GM19035 (cell line): ENCODE data around the gene RNFT2.

Source experiments
- ATAC-seq: cut with Tn5 transposase; IDR thresholded peaks from one replicate; pipeline ENCODE4 v1.9.1; 2021; ENCODE audit not compliant: unreplicated experiment

RNFT2 gene

GRCh38 chr12:116821291-116821690 is 83.2 kb downstream of the RNFT2 start:
- no peak for ATAC-seq

DNA sequence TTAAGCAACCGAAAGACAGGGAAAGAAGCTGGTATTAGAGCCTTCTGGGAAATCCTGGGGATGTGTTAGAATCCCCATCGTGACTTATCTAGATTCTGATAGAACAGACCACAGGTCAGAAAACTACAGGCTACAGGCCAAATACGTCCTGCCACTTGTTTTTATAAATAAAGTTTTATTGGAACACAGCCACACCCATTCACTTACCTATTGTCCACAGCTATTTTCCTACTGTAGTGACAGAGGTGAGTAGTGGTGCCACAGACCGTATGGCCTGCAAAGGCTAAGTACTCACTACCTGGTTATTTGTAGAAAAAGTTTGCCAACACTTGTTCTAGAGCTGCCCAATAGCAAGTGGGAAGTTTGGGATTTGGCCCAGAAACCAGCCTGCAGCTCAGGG is 89.3 kb downstream of the RNFT2 start:
- no peak for ATAC-seq

- no peak for ATAC-seq
These were observed 94.2 kb downstream of the RNFT2 start for GRCh38 chr12:116832353-116832752.

DNA sequence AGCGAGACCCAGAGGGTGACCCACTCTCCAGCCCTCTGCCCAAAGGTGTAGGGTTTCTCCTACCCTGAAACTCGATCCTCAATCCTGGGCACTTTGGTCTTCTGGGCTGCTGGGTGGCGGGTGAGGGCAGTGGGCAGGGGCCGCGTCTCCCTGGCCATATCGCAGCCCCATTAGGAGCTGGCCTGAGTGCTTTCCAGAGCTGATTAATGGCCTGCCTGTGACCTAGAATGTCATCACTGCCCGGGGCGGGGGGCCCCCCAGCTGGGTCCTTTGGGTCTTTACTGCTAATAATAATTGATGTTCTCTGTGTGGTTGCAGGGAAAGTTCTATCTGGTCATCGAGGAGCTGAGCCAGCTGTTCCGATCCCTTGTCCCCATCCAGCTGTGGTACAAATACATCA is 95.4 kb downstream of the RNFT2 start:
- ATAC-seq = no peak

DNA sequence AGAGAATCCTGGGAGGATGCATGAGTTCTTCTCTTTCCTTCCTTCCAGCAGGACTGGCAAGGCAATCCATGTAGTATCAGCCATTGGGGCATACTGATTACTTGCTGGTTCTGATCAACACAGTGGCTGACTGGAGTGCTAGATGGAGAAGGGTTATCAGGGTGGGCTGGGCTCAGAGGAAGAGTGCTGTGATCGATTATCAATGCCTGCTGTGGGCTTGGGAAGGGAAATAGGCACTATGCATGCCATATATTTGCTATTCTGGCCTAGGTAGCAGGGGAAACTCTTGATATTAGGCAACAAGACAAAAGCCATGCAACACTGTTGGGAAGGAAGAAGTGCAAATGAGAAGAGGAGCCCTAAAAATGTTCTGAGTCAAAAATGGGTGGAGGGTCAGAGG is 97.4 kb downstream of the RNFT2 start:
- no peak for ATAC-seq

GRCh38 chr12:116837097-116837496 is 99.0 kb downstream of the RNFT2 start:
- ATAC-seq = no peak

DNA sequence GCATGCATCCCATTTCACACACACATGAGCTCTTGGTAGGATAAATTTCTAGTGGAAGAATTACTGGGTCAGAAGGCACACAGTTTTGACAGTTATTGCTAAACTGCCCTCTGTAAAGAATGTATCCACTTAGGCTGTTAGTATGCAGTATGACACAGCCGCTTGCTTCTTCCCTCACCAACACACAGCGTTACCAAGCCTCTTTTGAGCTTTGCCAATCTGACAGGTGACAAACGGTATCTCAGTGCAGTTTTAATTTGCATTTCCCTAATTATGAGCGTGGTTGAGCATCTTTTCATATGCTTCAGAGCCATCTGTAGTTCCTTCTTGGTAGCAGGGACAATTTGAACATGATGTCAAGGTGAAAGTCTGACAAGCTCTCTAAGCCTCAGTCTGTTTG is 100.2 kb downstream of the RNFT2 start:
- ATAC-seq = no peak

- ATAC-seq = no peak
These were observed 101.2 kb downstream of the RNFT2 start for GRCh38 chr12:116839287-116839830.

GRCh38 chr12:116843085-116843484 is 105.0 kb downstream of the RNFT2 start:
- no peak for ATAC-seq

GRCh38 chr12:116849216-116849615 is 111.1 kb downstream of the RNFT2 start:
- no peak for ATAC-seq

DNA sequence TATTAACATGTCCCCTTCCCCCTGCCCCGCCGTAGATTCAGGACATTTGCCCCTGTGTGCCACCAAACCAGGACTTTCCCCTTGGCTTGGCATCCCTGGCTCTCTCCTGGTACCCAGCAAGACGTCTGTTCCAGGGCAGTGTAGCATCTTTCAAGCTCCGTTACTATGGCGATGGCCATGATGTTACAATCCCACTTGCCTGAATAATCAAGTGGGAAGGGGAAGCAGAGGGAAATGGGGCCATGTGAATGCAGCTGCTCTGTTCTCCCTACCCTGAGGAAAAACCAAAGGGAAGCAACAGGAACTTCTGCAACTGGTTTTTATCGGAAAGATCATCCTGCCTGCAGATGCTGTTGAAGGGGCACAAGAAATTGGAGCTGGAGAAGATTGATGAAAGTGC is 114.2 kb downstream of the RNFT2 start:
- no peak for ATAC-seq

DNA sequence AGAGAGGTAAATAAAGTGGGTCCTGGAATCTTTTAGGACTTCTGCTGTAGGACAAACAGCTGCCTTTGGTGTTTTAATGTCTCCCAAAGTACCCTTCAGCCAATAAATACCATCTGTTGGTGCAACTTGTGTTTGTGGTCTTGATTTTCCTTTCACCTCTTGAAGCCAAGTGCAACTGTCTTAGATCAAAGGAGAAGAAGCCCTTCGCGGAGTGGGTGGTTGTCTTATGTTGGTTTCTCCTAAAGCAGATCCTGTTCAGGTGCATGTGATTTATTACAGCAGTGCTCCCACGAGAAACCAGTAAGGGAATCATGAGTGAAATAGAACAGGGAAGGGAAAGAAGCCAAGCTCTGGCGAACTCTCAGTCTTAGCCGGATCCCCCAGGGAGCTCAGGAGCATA is 115.4 kb downstream of the RNFT2 start:
- no peak for ATAC-seq

GRCh38 chr12:116855744-116856470 is 117.8 kb downstream of the RNFT2 start:
- ATAC-seq = no peak

DNA sequence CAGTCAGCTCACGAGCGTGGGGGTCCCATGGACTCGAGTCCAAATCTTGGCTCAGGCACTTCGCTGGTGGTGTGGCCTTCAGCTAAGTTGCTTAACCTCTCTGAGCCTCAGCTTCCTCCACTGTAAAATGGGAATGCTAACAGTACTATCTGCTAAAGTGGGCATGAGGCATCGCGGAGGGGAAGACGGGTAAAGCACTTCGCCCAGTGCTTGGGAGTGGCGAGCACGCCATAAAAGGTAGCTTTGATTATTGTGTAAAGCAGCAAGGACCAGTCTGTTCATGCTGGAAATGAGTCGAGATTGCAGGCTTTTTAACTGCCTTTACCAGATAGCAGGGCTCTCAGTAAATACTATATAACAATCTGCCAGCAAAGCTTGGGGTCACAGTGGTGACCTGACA is 118.6 kb downstream of the RNFT2 start:
- no peak for ATAC-seq

DNA sequence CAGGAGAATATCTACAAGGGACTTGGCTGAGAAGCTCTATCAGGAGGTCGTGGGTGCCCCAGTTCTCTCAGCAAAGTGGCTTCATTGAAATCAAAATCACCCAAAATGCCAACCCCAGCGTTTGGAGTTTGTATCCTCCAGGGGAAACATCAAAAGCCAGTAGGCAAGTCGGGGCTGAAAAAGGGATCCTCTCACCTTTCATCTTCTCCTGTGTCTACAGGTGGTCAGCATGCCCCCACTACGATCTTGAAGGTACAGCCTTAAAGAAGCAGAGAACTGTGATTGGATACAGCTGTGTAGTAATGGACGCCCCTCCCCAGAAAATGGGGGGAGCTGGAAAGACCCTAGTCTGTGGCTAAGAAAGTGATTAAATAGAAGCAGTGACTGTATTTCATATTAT is 121.0 kb downstream of the RNFT2 start:
- no peak for ATAC-seq

GRCh38 chr12:116860263-116860662 is 122.1 kb downstream of the RNFT2 start:
- no peak for ATAC-seq

DNA sequence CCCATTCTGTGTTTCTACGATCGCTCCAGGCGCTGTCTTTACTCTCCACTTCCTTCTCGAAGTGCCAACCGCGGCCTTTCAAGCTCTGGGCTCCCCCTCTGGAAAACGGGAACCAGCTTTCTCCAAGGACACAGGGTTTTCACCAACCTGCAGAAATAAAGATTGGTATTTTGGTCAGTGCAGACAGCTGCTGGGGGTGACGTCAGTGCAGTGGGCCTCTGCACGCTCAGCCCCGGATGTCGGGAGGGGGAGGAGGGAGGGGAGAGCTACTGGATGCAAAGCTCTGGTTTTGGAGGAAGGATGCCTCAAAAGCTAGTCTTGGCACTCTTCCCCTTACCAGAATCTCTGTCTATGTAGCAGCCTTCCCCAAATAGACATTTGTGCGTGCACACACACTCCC is 123.2 kb downstream of the RNFT2 start:
- ATAC-seq = peak; percentile 76

GRCh38 chr12:116862167-116862566 is 124.1 kb downstream of the RNFT2 start:
- ATAC-seq = no peak

DNA sequence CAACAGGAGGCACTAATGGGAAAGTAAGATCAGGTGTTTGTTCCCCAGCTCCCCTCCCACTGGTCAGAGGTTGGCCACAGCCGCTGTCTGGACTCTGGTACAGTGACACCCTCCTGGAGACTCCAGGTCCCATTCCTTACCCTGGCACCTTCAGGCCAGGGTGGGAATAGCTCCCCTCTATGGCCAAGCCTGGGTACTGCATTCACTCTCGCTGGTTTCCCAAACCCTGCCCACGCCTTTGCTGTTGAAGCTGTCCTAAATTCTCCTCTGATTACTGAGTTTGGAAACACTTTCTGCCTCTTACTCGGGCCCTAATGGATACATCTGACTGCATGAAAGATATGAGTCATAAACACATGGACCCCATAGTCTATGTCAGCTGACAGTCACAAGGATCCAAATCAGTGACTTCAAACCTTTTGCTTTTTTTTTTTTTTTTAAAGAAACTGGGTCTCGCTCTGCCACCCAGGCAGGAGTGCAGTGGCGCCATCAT is 125.2 kb downstream of the RNFT2 start:
- no peak for ATAC-seq

DNA sequence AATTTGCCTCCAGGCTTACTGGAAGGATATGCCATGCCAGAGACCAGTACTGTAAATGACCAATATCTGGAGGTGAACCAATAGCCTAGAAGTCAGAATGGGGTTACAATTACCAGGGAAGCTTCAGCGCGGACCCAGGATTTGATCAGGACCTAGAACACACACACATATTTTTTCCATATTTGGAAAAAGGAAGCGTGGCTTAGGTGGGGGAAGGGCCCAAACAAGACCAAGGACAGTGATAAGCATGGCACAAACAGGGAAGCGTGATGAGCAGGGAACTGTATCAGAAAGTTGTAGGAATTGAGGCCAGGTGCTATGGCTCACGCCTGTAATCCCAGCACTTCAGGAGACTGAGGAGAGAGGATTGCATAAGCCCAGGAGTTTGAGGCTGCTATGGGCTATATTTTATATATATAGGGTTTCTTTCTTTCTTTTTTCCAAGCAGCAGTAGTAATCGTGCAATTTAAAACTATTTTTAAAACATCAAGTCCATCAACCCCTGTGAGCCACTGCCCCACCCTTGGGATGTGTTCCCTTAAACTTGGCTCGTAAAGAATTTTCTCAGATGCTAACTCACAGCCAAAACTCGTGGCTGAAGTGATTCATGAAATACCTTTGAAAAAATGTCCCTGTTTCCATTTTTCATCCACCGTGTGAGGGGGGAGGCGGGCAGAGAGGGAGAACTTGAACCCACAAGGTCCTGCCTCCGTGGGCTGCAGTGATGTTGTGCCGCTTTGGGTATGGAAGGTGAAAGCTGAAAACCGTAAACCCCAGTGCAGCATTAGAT is 126.5 kb downstream of the RNFT2 start:
- no peak for ATAC-seq

DNA sequence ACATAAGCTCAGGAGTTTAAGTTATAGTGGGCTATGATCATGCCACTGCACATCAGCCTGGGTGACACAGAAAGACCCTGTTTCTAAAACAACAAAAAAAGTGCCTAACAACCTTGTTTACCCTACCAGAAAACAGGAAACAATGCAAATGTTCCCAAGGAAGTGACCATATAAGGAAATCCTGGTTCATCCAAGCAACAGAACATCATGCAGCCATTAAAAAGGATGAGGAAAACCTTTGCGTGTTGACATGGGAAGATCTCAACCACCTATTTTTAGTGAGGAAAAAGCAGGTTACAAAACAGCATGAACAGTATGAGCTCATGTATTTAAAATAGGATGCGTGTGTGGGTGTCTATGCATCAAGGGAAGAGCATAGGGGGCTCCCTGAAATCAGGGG is 129.4 kb downstream of the RNFT2 start:
- no peak for ATAC-seq

GRCh38 chr12:116870306-116870705 is 132.2 kb downstream of the RNFT2 start:
- ATAC-seq = no peak
